Skeletal muscle cell (primary cell): ENCODE measurements around the gene EIF4G3.
"Not testable (repeated sequence)": the region's sequence is repeated elsewhere in the genome, so short reads cannot be mapped to it uniquely, and the experiment has no call there.

Experiments used
- DNase-seq: peaks from one replicate; pipeline ENCODE4 v3.0.0-alpha.2; 2010; ENCODE audit warnings: low read depth
- H3K4me3 ChIP-seq: 2 replicates; pipeline ENCODE4 v1.5.1; 2011; ENCODE audit warnings: low read depth, mild to moderate bottlenecking, control low read depth, low read length, moderate library complexity

The EIF4G3 gene

GRCh38 chr1:21050031-21050430, 126.7 kb downstream of the EIF4G3 start:
- DNase-seq: peak; percentile 78
- H3K4me3 ChIP-seq: no peak overlapping the region

- DNase-seq: no peak
- no peak overlapping the region for H3K4me3 ChIP-seq
Observed at GRCh38 chr1:21048462-21048861, 128.2 kb downstream of the EIF4G3 start.

- DNase-seq: no peak
- H3K4me3 ChIP-seq: no peak overlapping the region
Observed at GRCh38 chr1:21046132-21046531, 130.6 kb downstream of the EIF4G3 start.

DNA sequence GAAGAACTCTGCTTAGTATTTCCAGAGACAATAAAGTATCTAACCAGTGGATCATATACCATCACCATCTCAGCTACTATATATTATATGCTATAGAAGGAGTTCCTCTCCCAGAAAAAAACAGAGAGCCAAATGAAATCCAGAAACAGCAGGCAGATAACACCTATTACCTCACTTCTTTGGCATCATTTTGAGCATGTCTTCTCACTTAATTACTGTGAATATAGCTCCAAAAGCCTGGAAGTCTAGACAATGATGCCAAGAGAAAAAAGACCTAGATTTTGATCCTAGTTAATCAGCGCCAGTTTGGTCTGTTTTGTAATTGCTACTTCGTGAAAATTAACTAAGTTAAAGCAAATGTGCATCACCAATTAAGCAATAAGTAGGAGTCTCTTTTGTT, 131.3 kb downstream of the EIF4G3 start:
- DNase-seq: no peak
- H3K4me3 ChIP-seq: no peak overlapping the region

DNA sequence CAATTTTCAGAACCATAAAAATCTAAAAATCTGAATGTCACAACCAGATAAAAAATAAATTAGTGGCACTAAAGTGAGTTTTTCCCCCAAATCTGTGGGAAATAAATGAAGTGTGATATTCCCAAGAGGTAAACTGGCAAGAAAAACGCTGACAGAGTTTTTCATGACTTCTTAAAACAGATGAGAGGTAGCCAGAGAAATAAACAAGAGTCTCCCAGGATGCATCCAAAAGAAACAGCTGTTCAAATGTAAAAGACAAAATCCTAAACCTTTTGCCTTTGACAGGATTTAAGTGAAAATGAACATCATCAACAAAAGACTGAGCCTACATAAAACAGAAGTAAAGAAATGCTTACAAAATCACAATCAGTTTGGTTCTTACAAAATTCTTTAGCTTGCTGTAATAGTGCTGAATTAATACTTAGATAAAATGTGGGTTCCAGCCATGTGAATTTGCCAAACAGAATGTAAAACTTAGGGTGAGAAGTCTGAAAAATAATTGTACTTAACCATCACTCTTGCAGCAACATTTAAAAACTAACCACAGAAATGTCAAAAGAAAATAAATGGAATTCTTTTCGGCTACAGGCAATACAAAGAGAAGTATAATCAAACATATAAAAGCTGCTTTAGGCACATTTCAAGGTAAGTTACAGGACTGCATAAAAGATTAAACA, 133.6 kb downstream of the EIF4G3 start:
- DNase-seq: no peak
- no peak overlapping the region for H3K4me3 ChIP-seq

- no peak overlapping the region for H3K4me3 ChIP-seq
- DNase-seq: no peak
Observed at GRCh38 chr1:21041541-21041940, 135.2 kb downstream of the EIF4G3 start.

DNA sequence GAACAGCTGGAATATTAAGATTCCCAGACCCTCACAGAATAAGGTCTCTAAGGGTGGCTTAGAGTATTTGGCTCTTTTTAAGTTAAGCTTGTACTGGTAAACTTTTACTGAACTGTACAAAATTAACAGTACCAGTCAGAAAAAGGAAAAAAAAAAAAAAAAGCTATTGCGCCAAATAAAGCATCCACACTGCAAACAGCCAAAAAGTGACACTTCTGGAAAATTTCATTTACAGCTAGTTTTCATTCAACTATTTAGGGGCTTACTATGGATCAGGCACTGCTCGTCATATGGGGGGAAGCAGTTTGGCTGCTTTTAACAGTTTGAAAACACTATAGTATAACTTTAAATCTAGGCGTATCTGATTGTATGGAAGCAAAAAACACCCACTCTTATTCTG, 139.6 kb downstream of the EIF4G3 start:
- DNase-seq: no peak
- H3K4me3 ChIP-seq: no peak overlapping the region

- H3K4me3 ChIP-seq: no peak overlapping the region
- DNase-seq: no peak
Observed at GRCh38 chr1:21035794-21036193, 140.9 kb downstream of the EIF4G3 start.

DNA sequence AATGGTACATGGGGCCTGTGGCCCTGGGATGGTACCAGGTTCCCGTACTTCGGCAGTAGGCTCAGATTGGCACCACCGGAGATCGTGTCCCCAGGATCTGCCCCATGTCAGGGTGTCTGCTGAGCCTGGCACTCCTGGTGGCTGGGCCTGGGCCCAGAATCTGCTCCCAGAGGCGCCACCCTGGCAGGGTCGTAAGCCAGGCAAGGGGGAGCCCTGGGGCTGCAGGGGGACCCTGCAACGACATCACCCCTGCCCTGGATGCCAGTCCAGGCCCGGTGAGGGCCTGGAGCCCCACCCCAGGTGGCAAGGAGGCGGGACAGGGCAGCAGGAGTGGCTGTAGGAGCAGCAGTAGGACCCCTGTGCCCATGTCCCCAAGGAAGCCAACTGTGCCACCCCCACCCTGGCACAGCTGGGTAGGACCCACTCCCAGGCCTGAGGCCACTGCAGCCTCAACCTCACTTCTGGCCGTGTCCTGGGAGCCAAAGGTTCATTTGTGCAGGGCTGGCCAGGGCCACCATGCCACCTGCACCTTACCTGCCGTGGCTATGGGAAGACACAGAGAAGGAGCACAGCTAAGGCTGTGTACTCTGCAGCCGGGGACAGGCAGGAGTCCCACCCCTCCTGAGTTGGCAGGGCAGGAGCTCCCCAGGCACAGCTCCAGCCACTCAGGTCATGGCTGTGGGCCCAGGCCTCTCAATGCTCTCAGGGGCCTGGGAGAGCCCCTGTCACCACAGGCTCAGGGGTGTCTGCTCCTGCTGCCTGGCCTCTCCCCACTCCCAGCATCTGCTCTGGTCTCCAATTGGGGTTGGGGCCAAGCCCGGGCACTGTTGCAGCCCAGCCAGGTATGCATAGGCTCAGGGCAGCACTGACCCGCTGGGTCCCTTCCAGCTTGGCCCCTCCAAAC, 141.7 kb downstream of the EIF4G3 start:
- no peak overlapping the region for H3K4me3 ChIP-seq
- no peak for DNase-seq

DNA sequence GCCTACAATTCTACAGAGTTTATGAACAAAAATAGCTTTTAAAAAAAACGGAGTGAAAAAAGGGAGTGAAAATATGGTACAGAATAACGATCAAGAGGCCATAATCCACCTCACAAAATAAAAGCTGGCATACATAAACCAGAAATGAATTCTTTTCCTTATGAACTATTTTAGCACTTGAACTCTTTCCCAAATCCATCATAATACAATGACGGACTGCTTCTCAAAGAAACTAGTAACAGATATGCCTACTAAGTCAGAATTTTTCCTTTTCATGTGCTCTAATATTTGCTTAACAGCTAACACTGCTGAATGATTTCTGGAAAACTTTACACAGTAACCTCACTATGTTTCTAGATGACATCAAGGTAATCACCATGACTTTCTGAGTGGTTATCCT, 144.0 kb downstream of the EIF4G3 start:
- no peak overlapping the region for H3K4me3 ChIP-seq
- DNase-seq: no peak

GRCh38 chr1:21030181-21030580, 146.5 kb downstream of the EIF4G3 start:
- no peak overlapping the region for H3K4me3 ChIP-seq
- no peak for DNase-seq

GRCh38 chr1:21028520-21029145, 148.1 kb downstream of the EIF4G3 start:
- DNase-seq: no peak
- no peak overlapping the region for H3K4me3 ChIP-seq

- H3K4me3 ChIP-seq: no peak overlapping the region
- no peak for DNase-seq
Observed at GRCh38 chr1:21027805-21028204, 148.9 kb downstream of the EIF4G3 start.

GRCh38 chr1:21024918-21025317, 151.8 kb downstream of the EIF4G3 start:
- H3K4me3 ChIP-seq: no peak overlapping the region
- DNase-seq: no peak

GRCh38 chr1:21024136-21024896, 152.4 kb downstream of the EIF4G3 start:
- DNase-seq, H3K4me3 ChIP-seq: not testable (repeated sequence)

GRCh38 chr1:21022279-21023040, 154.2 kb downstream of the EIF4G3 start:
- DNase-seq: peak; percentile 96
- no peak overlapping the region for H3K4me3 ChIP-seq

DNA sequence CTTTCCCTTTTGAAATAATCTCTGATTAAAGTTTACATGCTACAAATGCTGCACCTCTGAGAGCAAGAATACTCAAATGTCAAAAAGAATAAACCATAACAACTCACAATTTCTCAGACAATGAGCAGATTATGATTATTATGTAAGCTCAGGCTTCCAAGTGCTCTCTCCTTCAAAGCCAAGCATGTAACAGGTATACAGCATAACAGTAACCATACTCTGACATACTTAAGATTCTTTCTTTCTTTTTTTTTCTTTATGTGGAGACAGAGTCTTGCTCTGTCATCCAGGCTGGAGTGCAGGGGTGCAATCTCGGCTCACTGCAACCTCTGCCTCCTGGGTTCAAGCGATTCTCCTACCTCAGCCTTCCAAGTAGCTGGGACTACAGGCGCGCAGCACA, 155.4 kb downstream of the EIF4G3 start:
- no peak for DNase-seq

GRCh38 chr1:21020151-21020550, 156.5 kb downstream of the EIF4G3 start:
- H3K4me3 ChIP-seq: no peak overlapping the region
- DNase-seq: no peak

More for the DNA sequence above, 155.4 kb downstream of the EIF4G3 start:
- no peak overlapping the region for H3K4me3 ChIP-seq

DNA sequence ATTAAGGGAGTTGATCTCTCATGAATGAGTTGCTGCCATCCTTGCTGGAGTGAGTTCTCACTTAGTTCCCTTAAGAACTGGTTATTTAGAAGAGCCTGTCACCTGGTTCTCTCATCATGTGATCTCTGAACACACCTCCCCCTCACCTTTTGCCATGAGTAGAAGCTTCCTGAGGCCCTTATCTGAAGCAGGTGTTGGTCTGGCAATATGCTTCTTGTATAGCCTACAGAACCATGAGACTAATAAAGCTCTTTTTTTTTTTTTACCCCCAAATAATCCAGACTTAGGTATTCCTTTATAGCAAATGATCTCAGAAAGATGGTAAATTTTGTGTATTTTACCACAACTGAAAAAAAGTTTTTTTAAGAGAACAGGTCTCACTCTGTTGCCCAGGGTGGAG, 158.0 kb downstream of the EIF4G3 start:
- DNase-seq: no peak

More for the DNA sequence above, 158.0 kb downstream of the EIF4G3 start:
- no peak overlapping the region for H3K4me3 ChIP-seq
